Keratinocyte (primary cell): ENCODE measurements around the gene RAP1GAP2. TPM values are rescaled to one million over a fixed set of nuclear protein-coding genes. Genes with fewer than 3 reads are reported as not detected.

ENCODE experiments used
- DNase-seq: peaks from one replicate; pipeline ENCODE4 v3.0.0-alpha.2; 2011; ENCODE audit warnings: low read depth, missing footprints, low spot score
- FAIRE-seq: peaks from 2 replicates; lab custom pipeline; 2011; peaks lifted over from hg19 to GRCh38; lab: Jason Lieb, UNC
- H2AFZ ChIP-seq: 2 replicates; pipeline ENCODE4 v1.6.0; 2012; ENCODE audit warnings: low read length, control low read depth, inconsistent platforms; ENCODE audit not compliant: control insufficient read depth
- H3K27ac ChIP-seq: 2 replicates; pipeline ENCODE4 v1.5.1; 2011; ENCODE audit warnings: low read length; ENCODE audit not compliant: control insufficient read depth, insufficient read depth
- H3K27me3 ChIP-seq: 3 replicates; pipeline ENCODE4 v1.6.0; 2011; ENCODE audit warnings: low read length; ENCODE audit not compliant: control insufficient read depth, insufficient read depth; ENCODE audit errors: extremely low read depth
- H3K36me3 ChIP-seq, 2 experiments: 2 replicates in 1 of 2; 3 replicates in 1 of 2; pipeline ENCODE4 v1.5.1; 2011; ENCODE audit warnings: low read length in 2 of 2, mild to moderate bottlenecking in 1 of 2; ENCODE audit not compliant: control insufficient read depth in 2 of 2, insufficient read depth in 2 of 2; ENCODE audit errors: extremely low read depth in 1 of 2
- H3K4me1 ChIP-seq: 3 replicates; pipeline ENCODE4 v1.5.1; 2011; ENCODE audit warnings: low read length; ENCODE audit not compliant: control insufficient read depth, insufficient read depth; ENCODE audit errors: extremely low read depth
- H3K4me2 ChIP-seq: 3 replicates; pipeline ENCODE4 v1.6.0; 2011; ENCODE audit warnings: low read depth, low read length; ENCODE audit not compliant: control insufficient read depth, insufficient read depth; ENCODE audit errors: extremely low read depth
- H3K4me3 ChIP-seq, 3 experiments: fragments of 200-600 bp in 1 of 3; sonication (generic) in 1 of 3; 2 replicates in 2 of 3; 3 replicates in 1 of 3; pipeline ENCODE4 v1.5.1; 2011 to 2016; ENCODE audit warnings: low read length in 3 of 3, mild to moderate bottlenecking in 3 of 3, control low read depth in 2 of 3, inconsistent platforms in 1 of 3, low read depth in 1 of 3, mixed read lengths in 1 of 3, mixed run types in 1 of 3, moderate library complexity in 1 of 3; ENCODE audit not compliant: control insufficient read depth in 2 of 3, insufficient read depth in 2 of 3; ENCODE audit errors: extremely low read depth in 1 of 3
- H3K79me2 ChIP-seq: 2 replicates; pipeline ENCODE4 v1.6.0; 2012; ENCODE audit warnings: low read length; ENCODE audit not compliant: control insufficient read depth, insufficient read depth
- H3K9ac ChIP-seq: 3 replicates; pipeline ENCODE4 v1.6.0; 2011; ENCODE audit warnings: low read length; ENCODE audit not compliant: control insufficient read depth, insufficient read depth; ENCODE audit errors: extremely low read depth
- H3K9me1 ChIP-seq: 3 replicates; pipeline ENCODE4 v1.6.0; 2011; ENCODE audit warnings: low read length; ENCODE audit not compliant: control insufficient read depth, insufficient read depth; ENCODE audit errors: extremely low read depth
- H3K9me3 ChIP-seq: 2 replicates; pipeline ENCODE4 v1.5.1; 2012; ENCODE audit warnings: low read depth, low read length; ENCODE audit not compliant: control insufficient read depth
- H4K20me1 ChIP-seq: 3 replicates; pipeline ENCODE4 v1.6.0; 2011; ENCODE audit warnings: low read length; ENCODE audit not compliant: control insufficient read depth, insufficient read depth; ENCODE audit errors: extremely low read depth
- EZH2 ChIP-seq: IDR thresholded peaks from one replicate; pipeline ENCODE4 v1.6.1; 2012; ENCODE audit warnings: inconsistent platforms, mild to moderate bottlenecking, low read length, moderate library complexity
- dilution Hi-C: fragments of 300-500 bp; cut with MboI; formaldehyde crosslinking; loops from one replicate; pipeline ENCODE4 v1.7.0; 2020; ENCODE audit warnings: low sequenced_read_pairs; ENCODE audit not compliant: extremely low pct_ligation_motif_present
- polyA plus RNA-seq, 5 experiments: library from polyadenylated mRNA; depleted of rRNA in 3 of 5; stranded (reverse) in 3 of 5; stranded (forward) in 1 of 5; unstranded in 1 of 5; fragments of >200 nt; gene quantifications; 1 replicate in 1 of 5; 2 replicates in 3 of 5; 3 replicates in 1 of 5; pipeline versions ENCODE4 v1.2.1 to v1.2.3, GENCODE V29; 2011 to 2012; ENCODE audit warnings: missing spikeins in 2 of 5, low read depth in 1 of 5, low replicate concordance in 1 of 5
- TF ChIP-seq, protein P1 (sequence below), 3 experiments: IDR thresholded peaks in 1 of 3; conservative IDR thresholded peaks in 1 of 3; optimal IDR thresholded peaks in 1 of 3; 2 replicates in 2 of 3; 3 replicates in 1 of 3; pipeline versions ENCODE3 to v1.5.1; 2011; ENCODE audit warnings: low read length in 3 of 3, mild to moderate bottlenecking in 3 of 3, moderate library complexity in 2 of 3, control low read depth in 1 of 3, inconsistent platforms in 1 of 3; ENCODE audit not compliant: insufficient read depth in 2 of 3; ENCODE audit errors: extremely low read depth in 1 of 3

The RAP1GAP2 gene
- polyA plus RNA-seq, 1 donor (not counting 4 experiments of a cell fraction or from before 2014, with no cell fraction given): 13.6 TPM

DNA sequence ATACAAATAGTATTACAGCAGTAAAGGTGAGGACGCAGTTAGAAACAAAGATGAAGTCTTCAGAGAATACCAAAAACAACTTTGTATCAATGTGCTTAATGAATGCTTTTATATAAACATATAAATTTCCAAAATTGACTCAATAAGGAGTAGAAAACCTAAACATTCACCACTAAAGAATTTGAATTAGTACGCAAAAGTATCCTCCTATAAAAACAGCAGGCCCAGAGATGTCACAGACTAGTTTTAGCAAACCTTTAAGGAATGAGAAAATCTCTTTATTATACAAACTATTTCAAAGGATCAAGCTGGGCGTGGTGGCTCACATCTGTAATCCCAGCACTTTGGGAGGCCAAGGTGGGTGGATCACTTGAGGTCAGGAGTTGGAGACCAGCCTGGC lies 180.9 kb downstream of the RAP1GAP2 start:
- Histone ChIP-seq H2AFZ (no peak overlapping the region), H3K4me2 (no peak overlapping the region), H4K20me1 (no peaks in the 10 kb centered on the region), H3K9me1 (no peaks in the 10 kb centered on the region), H3K9me3 (no peaks in the 10 kb centered on the region), H3K36me3 (peaks cover 6 to 8% of the 10 kb centered on the region in 2 experiments), H3K27ac (no peak overlapping the region), H3K27me3 (no peaks in the 10 kb centered on the region), H3K79me2 (peaks cover 2% of the 10 kb centered on the region), H3K4me3 (no peak overlapping the region), H3K4me1 (peaks cover 14% of the 10 kb centered on the region), H3K9ac (no peak overlapping the region)
- FAIRE-seq: no peak
- dilution Hi-C loops: no loop called here
- no peak for DNase-seq
- TF ChIP-seq EZH2: no peak
- TF ChIP-seq, protein P1, sequence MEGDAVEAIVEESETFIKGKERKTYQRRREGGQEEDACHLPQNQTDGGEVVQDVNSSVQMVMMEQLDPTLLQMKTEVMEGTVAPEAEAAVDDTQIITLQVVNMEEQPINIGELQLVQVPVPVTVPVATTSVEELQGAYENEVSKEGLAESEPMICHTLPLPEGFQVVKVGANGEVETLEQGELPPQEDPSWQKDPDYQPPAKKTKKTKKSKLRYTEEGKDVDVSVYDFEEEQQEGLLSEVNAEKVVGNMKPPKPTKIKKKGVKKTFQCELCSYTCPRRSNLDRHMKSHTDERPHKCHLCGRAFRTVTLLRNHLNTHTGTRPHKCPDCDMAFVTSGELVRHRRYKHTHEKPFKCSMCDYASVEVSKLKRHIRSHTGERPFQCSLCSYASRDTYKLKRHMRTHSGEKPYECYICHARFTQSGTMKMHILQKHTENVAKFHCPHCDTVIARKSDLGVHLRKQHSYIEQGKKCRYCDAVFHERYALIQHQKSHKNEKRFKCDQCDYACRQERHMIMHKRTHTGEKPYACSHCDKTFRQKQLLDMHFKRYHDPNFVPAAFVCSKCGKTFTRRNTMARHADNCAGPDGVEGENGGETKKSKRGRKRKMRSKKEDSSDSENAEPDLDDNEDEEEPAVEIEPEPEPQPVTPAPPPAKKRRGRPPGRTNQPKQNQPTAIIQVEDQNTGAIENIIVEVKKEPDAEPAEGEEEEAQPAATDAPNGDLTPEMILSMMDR (optimal IDR thresholded peaks at IDR 0.05 in 1 of 3, IDR thresholded peaks at IDR 0.05 in 1 of 3, conservative IDR thresholded peaks at IDR 0.05 in 1 of 3; ENCODE audit: extremely low read depth in 1 of 3, insufficient read depth in 2 of 3, low read length in 3 of 3): no peak

DNA sequence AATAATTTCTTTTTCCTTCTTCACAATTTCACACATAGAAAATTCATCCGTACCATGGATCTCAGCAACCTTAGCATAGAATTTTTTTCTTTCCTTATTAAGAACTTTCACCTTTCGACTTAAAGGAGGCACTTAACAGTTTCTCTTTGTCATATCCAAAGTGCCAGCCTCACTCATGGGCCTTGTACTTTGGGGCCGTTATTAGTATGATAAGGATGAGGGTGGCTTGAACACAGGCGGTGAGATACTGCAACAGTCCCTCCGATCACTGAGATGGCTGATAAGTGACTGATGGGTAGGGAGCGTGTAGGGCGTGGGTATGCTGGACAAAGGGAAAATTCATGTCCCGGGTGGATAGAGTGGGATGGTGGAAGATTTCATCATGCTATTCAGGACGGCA lies 181.9 kb downstream of the RAP1GAP2 start:
- Histone ChIP-seq H3K9ac (no peak overlapping the region), H3K9me3 (no peaks in the 10 kb centered on the region), H3K79me2 (peaks cover 2% of the 10 kb centered on the region), H3K4me1 (peaks cover 22% of the 10 kb centered on the region), H3K4me2 (no peak overlapping the region), H2AFZ (no peak overlapping the region), H3K36me3 (peaks cover 9 to 14% of the 10 kb centered on the region in 2 experiments), H4K20me1 (no peaks in the 10 kb centered on the region), H3K4me3 (no peak overlapping the region), H3K9me1 (no peaks in the 10 kb centered on the region), H3K27me3 (no peaks in the 10 kb centered on the region), H3K27ac (no peak overlapping the region)
- dilution Hi-C loops: no loop called here
- no peak for DNase-seq
- no peak for FAIRE-seq
- TF ChIP-seq, protein P1 (optimal IDR thresholded peaks at IDR 0.05 in 1 of 3, IDR thresholded peaks at IDR 0.05 in 1 of 3, conservative IDR thresholded peaks at IDR 0.05 in 1 of 3; ENCODE audit: extremely low read depth in 1 of 3, insufficient read depth in 2 of 3, low read length in 3 of 3): no peak
- TF ChIP-seq EZH2: no peak
